Activated CD8-positive, alpha-beta T cell treated with anti-CD3 and anti-CD28 coated beads, Interleukin-2, amount 10 ng/mL, durations not matched to agents 7 days and 5 days (primary cell): ENCODE results near the gene PSMG4. TPM values are rescaled to one million over a fixed set of nuclear protein-coding genes. Genes with fewer than 3 reads are reported as not detected.

Experiments
- ATAC-seq: fragments of 150-1000 bp; cut with Tn5 transposase; one replicate; pipeline ENCODE4 v1.10.0; 2021; ENCODE audit warnings: moderate library complexity
- CTCF ChIA-PET: fragments of 350-600 bp; sonication (Branson Sonifier 250); formaldehyde crosslinking; loops from one replicate; lab custom pipeline; 2021; ENCODE audit warnings: antibody characterized with exemption; lab: Charles Lee
- POLR2A ChIA-PET: fragments of 350-600 bp; sonication (Branson Sonifier 250); formaldehyde crosslinking; loops from one replicate; lab custom pipeline; 2021; ENCODE audit warnings: antibody characterized with exemption; lab: Charles Lee
- DNase-seq: peaks from one replicate; pipeline ENCODE4 v3.0.0-alpha.2; 2020
- H3K27ac Mint-ChIP-seq: one replicate; pipeline ENCODE4 v1.8.0; 2021; ENCODE audit warnings: mild to moderate bottlenecking, mixed read lengths
- H3K27me3 Mint-ChIP-seq: one replicate; pipeline ENCODE4 v1.8.0; 2021; ENCODE audit warnings: low read depth, mixed read lengths
- H3K36me3 Mint-ChIP-seq: one replicate; pipeline ENCODE4 v1.8.0; 2021; ENCODE audit warnings: low read depth, mixed read lengths
- H3K4me1 Mint-ChIP-seq: one replicate; pipeline ENCODE4 v1.8.0; 2021; ENCODE audit warnings: low read depth, mixed read lengths
- H3K4me3 Mint-ChIP-seq: one replicate; pipeline ENCODE4 v1.8.0; 2021; ENCODE audit warnings: mild to moderate bottlenecking, mixed read lengths
- H3K9me3 Mint-ChIP-seq: one replicate; pipeline ENCODE4 v1.8.0; 2022; ENCODE audit warnings: mixed read lengths; ENCODE audit not compliant: insufficient read depth
- total RNA-seq, 2 experiments: library from RNA; stranded (reverse); gene quantifications; one replicate each; pipeline ENCODE4 v1.2.3, GENCODE V29; 2021

The PSMG4 gene
- total RNA-seq, 2 experiments from 2014 or later = 35.3 to 35.5 TPM

- H3K36me3 Mint-ChIP-seq = peaks cover 43% of the 10 kb centered on the region
- no peak overlapping the region for H3K27ac Mint-ChIP-seq
- DNase-seq (no peak), ATAC-seq (no peak)
- ChIA-PET CTCF (interaction anchor here (1.3 kb wide), 1 partner anchor 16 kb away, joined by 5 read pairs; no protein-coding TSS in a partner anchor), POLR2A (no interaction called here)
- H3K27me3 Mint-ChIP-seq = no peaks in the 10 kb centered on the region
- H3K4me3 Mint-ChIP-seq = no peak overlapping the region
- peaks cover 10% of the 10 kb centered on the region for H3K4me1 Mint-ChIP-seq
- H3K9me3 Mint-ChIP-seq = no peaks in the 10 kb centered on the region
Observed at GRCh38 chr6:3267162-3267561, 8.4 kb downstream of the PSMG4 start.

GRCh38 chr6:3268680-3269079, 9.9 kb downstream of the PSMG4 start:
- CTCF ChIA-PET = no interaction called here
- POLR2A ChIA-PET = no interaction called here

GRCh38 chr6:3269281-3269975, 10.7 kb downstream of the PSMG4 start:
- no peaks in the 10 kb centered on the region for H3K9me3 Mint-ChIP-seq
- H3K27ac Mint-ChIP-seq = no peak overlapping the region
- ATAC-seq (no peak), DNase-seq (no peak)
- POLR2A ChIA-PET = no interaction called here
- CTCF ChIA-PET = no interaction called here
- H3K4me1 Mint-ChIP-seq = peaks cover 3% of the 10 kb centered on the region
- no peak overlapping the region for H3K4me3 Mint-ChIP-seq
- no peaks in the 10 kb centered on the region for H3K27me3 Mint-ChIP-seq
- peaks cover 43% of the 10 kb centered on the region for H3K36me3 Mint-ChIP-seq

More at GRCh38 chr6:3268680-3269079, 9.9 kb downstream of the PSMG4 start:
- Mint-ChIP-seq H3K27me3 (no peaks in the 10 kb centered on the region), H3K9me3 (no peaks in the 10 kb centered on the region), H3K27ac (no peak overlapping the region), H3K4me3 (no peak overlapping the region), H3K4me1 (peaks cover 3% of the 10 kb centered on the region), H3K36me3 (peaks cover 43% of the 10 kb centered on the region)
- no peak for ATAC-seq
- DNase-seq = no peak

- no peaks in the 10 kb centered on the region for H3K4me1 Mint-ChIP-seq
- H3K27ac Mint-ChIP-seq = no peak overlapping the region
- no peaks in the 10 kb centered on the region for H3K9me3 Mint-ChIP-seq
- CTCF ChIA-PET = no interaction called here
- H3K4me3 Mint-ChIP-seq = no peak overlapping the region
- POLR2A ChIA-PET = no interaction called here
- H3K36me3 Mint-ChIP-seq = peaks cover 37% of the 10 kb centered on the region
- no peaks in the 10 kb centered on the region for H3K27me3 Mint-ChIP-seq
- DNase-seq = no peak
- no peak for ATAC-seq
Observed at GRCh38 chr6:3270258-3270657, 11.5 kb downstream of the PSMG4 start.

GRCh38 chr6:3271756-3272155, 13.0 kb downstream of the PSMG4 start:
- Mint-ChIP-seq H3K4me3 (no peak overlapping the region), H3K27ac (no peak overlapping the region), H3K36me3 (peaks cover 35% of the 10 kb centered on the region), H3K4me1 (no peaks in the 10 kb centered on the region), H3K27me3 (no peaks in the 10 kb centered on the region), H3K9me3 (no peaks in the 10 kb centered on the region)
- no peak for ATAC-seq
- ChIA-PET POLR2A (interaction anchor here (0.7 kb wide), 1 partner anchor 451 kb away, joined by 3 read pairs; no protein-coding TSS in a partner anchor), CTCF (interaction anchor here (0.9 to 1.6 kb wide), 3 partner anchors 11 to 20 kb away, joined by 3 to 4 read pairs (median 3); no protein-coding TSS in a partner anchor)
- DNase-seq = no peak

- CTCF ChIA-PET = interaction anchor here (1.0 kb wide), 1 partner anchor 460 kb away, joined by 3 read pairs; no protein-coding TSS in a partner anchor
- POLR2A ChIA-PET = no interaction called here
- Mint-ChIP-seq H3K27me3 (no peaks in the 10 kb centered on the region), H3K9me3 (no peaks in the 10 kb centered on the region), H3K4me1 (no peaks in the 10 kb centered on the region), H3K36me3 (peaks cover 29% of the 10 kb centered on the region), H3K27ac (no peak overlapping the region), H3K4me3 (no peak overlapping the region)
- DNase-seq (no peak), ATAC-seq (no peak)
Observed at GRCh38 chr6:3272911-3273547, 14.3 kb downstream of the PSMG4 start.

- ChIA-PET POLR2A (no interaction called here), CTCF (interaction anchor here (1.0 to 1.5 kb wide), 2 partner anchors 459 kb away, joined by 3 to 5 read pairs; no protein-coding TSS in a partner anchor)
- H3K27me3 Mint-ChIP-seq = no peaks in the 10 kb centered on the region
- no peak overlapping the region for H3K27ac Mint-ChIP-seq
- no peak for ATAC-seq
- peaks cover 27% of the 10 kb centered on the region for H3K36me3 Mint-ChIP-seq
- no peaks in the 10 kb centered on the region for H3K9me3 Mint-ChIP-seq
- no peak for DNase-seq
- no peak overlapping the region for H3K4me3 Mint-ChIP-seq
- H3K4me1 Mint-ChIP-seq = no peaks in the 10 kb centered on the region
Observed at GRCh38 chr6:3273707-3274521, 15.2 kb downstream of the PSMG4 start.

GRCh38 chr6:3276174-3277167, 17.7 kb downstream of the PSMG4 start:
- Mint-ChIP-seq H3K27me3 (no peaks in the 10 kb centered on the region), H3K9me3 (no peaks in the 10 kb centered on the region), H3K27ac (no peak overlapping the region), H3K4me3 (no peak overlapping the region), H3K36me3 (peaks cover 10% of the 10 kb centered on the region), H3K4me1 (peaks cover 4% of the 10 kb centered on the region)
- ChIA-PET CTCF (interaction anchor here (0.9 kb wide), 1 partner anchor 456 kb away, joined by 3 read pairs; no protein-coding TSS in a partner anchor), POLR2A (no interaction called here)
- DNase-seq = no peak
- ATAC-seq = no peak

- CTCF ChIA-PET = interaction anchor here (0.9 kb wide), 1 partner anchor 455 kb away, joined by 3 read pairs; no protein-coding TSS in a partner anchor
- Mint-ChIP-seq H3K9me3 (no peaks in the 10 kb centered on the region), H3K4me3 (no peak overlapping the region), H3K27me3 (no peaks in the 10 kb centered on the region), H3K4me1 (peaks cover 4% of the 10 kb centered on the region), H3K36me3 (peaks cover 4% of the 10 kb centered on the region), H3K27ac (no peak overlapping the region)
- POLR2A ChIA-PET = no interaction called here
- ATAC-seq = no peak
- DNase-seq = no peak
Observed at GRCh38 chr6:3277251-3277650, 18.5 kb downstream of the PSMG4 start.

GRCh38 chr6:3277851-3278416, 19.2 kb downstream of the PSMG4 start:
- H3K9me3 Mint-ChIP-seq = no peaks in the 10 kb centered on the region
- no peak overlapping the region for H3K4me3 Mint-ChIP-seq
- H3K4me1 Mint-ChIP-seq = peaks cover 4% of the 10 kb centered on the region
- ChIA-PET CTCF (no interaction called here), POLR2A (no interaction called here)
- no peak overlapping the region for H3K27ac Mint-ChIP-seq
- peaks cover 3% of the 10 kb centered on the region for H3K36me3 Mint-ChIP-seq
- no peak for ATAC-seq
- DNase-seq = no peak
- no peaks in the 10 kb centered on the region for H3K27me3 Mint-ChIP-seq
